ENCODE data around the gene NETO1. TPM values are rescaled to one million over a fixed set of nuclear protein-coding genes. Genes with fewer than 3 reads are reported as not detected.

NETO1 gene
- total and polyA plus RNA-seq, 2 donors (not counting 1 experiment from before 2014, with no cell fraction given): 0.06 to 2.0 TPM

GRCh38 chr18:72721330-72721729 is 146.5 kb downstream of the NETO1 start:
- DNase-seq (ENCODE audit: low read depth in 2 of 2): no peak
- TF ChIP-seq, protein P1, sequence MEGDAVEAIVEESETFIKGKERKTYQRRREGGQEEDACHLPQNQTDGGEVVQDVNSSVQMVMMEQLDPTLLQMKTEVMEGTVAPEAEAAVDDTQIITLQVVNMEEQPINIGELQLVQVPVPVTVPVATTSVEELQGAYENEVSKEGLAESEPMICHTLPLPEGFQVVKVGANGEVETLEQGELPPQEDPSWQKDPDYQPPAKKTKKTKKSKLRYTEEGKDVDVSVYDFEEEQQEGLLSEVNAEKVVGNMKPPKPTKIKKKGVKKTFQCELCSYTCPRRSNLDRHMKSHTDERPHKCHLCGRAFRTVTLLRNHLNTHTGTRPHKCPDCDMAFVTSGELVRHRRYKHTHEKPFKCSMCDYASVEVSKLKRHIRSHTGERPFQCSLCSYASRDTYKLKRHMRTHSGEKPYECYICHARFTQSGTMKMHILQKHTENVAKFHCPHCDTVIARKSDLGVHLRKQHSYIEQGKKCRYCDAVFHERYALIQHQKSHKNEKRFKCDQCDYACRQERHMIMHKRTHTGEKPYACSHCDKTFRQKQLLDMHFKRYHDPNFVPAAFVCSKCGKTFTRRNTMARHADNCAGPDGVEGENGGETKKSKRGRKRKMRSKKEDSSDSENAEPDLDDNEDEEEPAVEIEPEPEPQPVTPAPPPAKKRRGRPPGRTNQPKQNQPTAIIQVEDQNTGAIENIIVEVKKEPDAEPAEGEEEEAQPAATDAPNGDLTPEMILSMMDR (conservative IDR thresholded peaks at IDR 0.05 in 1 of 2, IDR thresholded peaks at IDR 0.05 in 1 of 2; ENCODE audit: low read depth in 1 of 2, low read length in 2 of 2): no peak
- no peak for TF ChIP-seq EZH2 (IDR thresholded peaks at IDR 0.05; ENCODE audit: low read length, missing control alignments)

GRCh38 chr18:72720116-72720515 is 147.7 kb downstream of the NETO1 start:
- Histone ChIP-seq H3K4me1 (ENCODE audit: control insufficient read depth, extremely low read depth, insufficient read depth, low read length) (no peaks in the 10 kb centered on the region), H3K9ac (ENCODE audit: insufficient read depth, low read length) (no peak overlapping the region), H3K4me3 (replicated peaks in 1 of 4; ENCODE audit: control extremely low read depth in 1 of 4, insufficient read depth in 1 of 4, low read depth in 3 of 4, low read length in 4 of 4) (no peak overlapping the region), H3K9me3 (ENCODE audit: control insufficient read depth, insufficient read depth, low read depth, low read length) (no peaks in the 10 kb centered on the region), H3K27ac (ENCODE audit: insufficient read depth, low read length) (no peak overlapping the region), H3K79me2 (ENCODE audit: control insufficient read depth, insufficient read depth, low read length) (no peaks in the 10 kb centered on the region), H3K27me3 (ENCODE audit: control insufficient read depth, insufficient read depth, low read length) (no peaks in the 10 kb centered on the region), H2AFZ (ENCODE audit: low read length) (no peak overlapping the region), H3K4me2 (ENCODE audit: extremely low read depth, insufficient read depth, low read length) (no peak overlapping the region), H3K36me3 (ENCODE audit: control insufficient read depth, insufficient read depth, low read length) (no peaks in the 10 kb centered on the region), H4K20me1 (ENCODE audit: control insufficient read depth, extremely low read depth, insufficient read depth, low read length) (no peaks in the 10 kb centered on the region)
- DNase-seq (ENCODE audit: low read depth in 2 of 2): no peak
- TF ChIP-seq EZH2 (IDR thresholded peaks at IDR 0.05; ENCODE audit: low read length, missing control alignments): no peak
- TF ChIP-seq, protein P1 (conservative IDR thresholded peaks at IDR 0.05 in 1 of 2, IDR thresholded peaks at IDR 0.05 in 1 of 2; ENCODE audit: low read depth in 1 of 2, low read length in 2 of 2): no peak

More at GRCh38 chr18:72721330-72721729, 146.5 kb downstream of the NETO1 start:
- no peak overlapping the region for H3K9ac ChIP-seq (ENCODE audit: insufficient read depth, low read length)
- no peaks in the 10 kb centered on the region for H3K27me3 ChIP-seq (ENCODE audit: control insufficient read depth, insufficient read depth, low read length)
- no peaks in the 10 kb centered on the region for H3K79me2 ChIP-seq (ENCODE audit: control insufficient read depth, insufficient read depth, low read length)
- no peaks in the 10 kb centered on the region for H3K36me3 ChIP-seq (ENCODE audit: control insufficient read depth, insufficient read depth, low read length)
- no peaks in the 10 kb centered on the region for H3K9me3 ChIP-seq (ENCODE audit: control insufficient read depth, insufficient read depth, low read depth, low read length)
- H3K4me1 ChIP-seq (ENCODE audit: control insufficient read depth, extremely low read depth, insufficient read depth, low read length): no peaks in the 10 kb centered on the region
- H2AFZ ChIP-seq (ENCODE audit: low read length): no peak overlapping the region
- H4K20me1 ChIP-seq (ENCODE audit: control insufficient read depth, extremely low read depth, insufficient read depth, low read length): no peaks in the 10 kb centered on the region
- H3K27ac ChIP-seq (ENCODE audit: insufficient read depth, low read length): no peak overlapping the region
- no peak overlapping the region for H3K4me2 ChIP-seq (ENCODE audit: extremely low read depth, insufficient read depth, low read length)
- H3K4me3 ChIP-seq (replicated peaks in 1 of 4; ENCODE audit: control extremely low read depth in 1 of 4, insufficient read depth in 1 of 4, low read depth in 3 of 4, low read length in 4 of 4): no peak overlapping the region

GRCh38 chr18:72704202-72704601 is 163.6 kb downstream of the NETO1 start:
- no peak overlapping the region for H3K4me3 ChIP-seq (replicated peaks in 1 of 4; ENCODE audit: control extremely low read depth in 1 of 4, insufficient read depth in 1 of 4, low read depth in 3 of 4, low read length in 4 of 4)
- no peak overlapping the region for H3K4me2 ChIP-seq (ENCODE audit: extremely low read depth, insufficient read depth, low read length)
- no peak overlapping the region for H3K27ac ChIP-seq (ENCODE audit: insufficient read depth, low read length)
- no peaks in the 10 kb centered on the region for H4K20me1 ChIP-seq (ENCODE audit: control insufficient read depth, extremely low read depth, insufficient read depth, low read length)
- no peak for DNase-seq (ENCODE audit: low read depth in 2 of 2)
- no peaks in the 10 kb centered on the region for H3K36me3 ChIP-seq (ENCODE audit: control insufficient read depth, insufficient read depth, low read length)
- H3K4me1 ChIP-seq (ENCODE audit: control insufficient read depth, extremely low read depth, insufficient read depth, low read length): no peaks in the 10 kb centered on the region
- H3K27me3 ChIP-seq (ENCODE audit: control insufficient read depth, insufficient read depth, low read length): no peaks in the 10 kb centered on the region
- no peaks in the 10 kb centered on the region for H3K79me2 ChIP-seq (ENCODE audit: control insufficient read depth, insufficient read depth, low read length)
- H2AFZ ChIP-seq (ENCODE audit: low read length): no peak overlapping the region
- H3K9ac ChIP-seq (ENCODE audit: insufficient read depth, low read length): no peak overlapping the region
- TF ChIP-seq, protein P1 (conservative IDR thresholded peaks at IDR 0.05 in 1 of 2, IDR thresholded peaks at IDR 0.05 in 1 of 2; ENCODE audit: low read depth in 1 of 2, low read length in 2 of 2): no peak
- TF ChIP-seq EZH2 (IDR thresholded peaks at IDR 0.05; ENCODE audit: low read length, missing control alignments): no peak
- no peaks in the 10 kb centered on the region for H3K9me3 ChIP-seq (ENCODE audit: control insufficient read depth, insufficient read depth, low read depth, low read length)
